Liver (tissue), 9 donors: ENCODE data around the gene GPX3. TPM values are rescaled to one million over a fixed set of nuclear protein-coding genes. Genes with fewer than 3 reads are reported as not detected.

Experiments
- DNase-seq: peaks from one replicate; pipeline ENCODE4 v3.0.0-alpha.2; 2017; ENCODE audit warnings: low spot score
- H3K27ac ChIP-seq, 2 donors: one replicate each; pipeline ENCODE4 v1.7.0; 2013; ENCODE audit warnings: inconsistent platforms in 2 of 2, low read length in 2 of 2, control low read depth in 1 of 2, low read depth in 1 of 2, mild to moderate bottlenecking in 1 of 2
- H3K27me3 ChIP-seq, 4 donors: one replicate each; pipeline versions ENCODE4 v1.6.1 to v1.7.0; 2013; ENCODE audit warnings: low read length in 3 of 4, inconsistent platforms in 1 of 4, mild to moderate bottlenecking in 1 of 4, moderate library complexity in 1 of 4; ENCODE audit not compliant: control insufficient read depth in 4 of 4, insufficient read depth in 4 of 4
- H3K36me3 ChIP-seq, 4 donors: one replicate each; pipeline versions ENCODE4 v1.6.1 to v1.7.0; 2013; ENCODE audit warnings: low read length in 3 of 4, mild to moderate bottlenecking in 3 of 4, low read depth in 1 of 4, moderate library complexity in 1 of 4; ENCODE audit not compliant: control insufficient read depth in 4 of 4, insufficient read depth in 3 of 4
- H3K4me1 ChIP-seq, 4 donors: one replicate each; pipeline versions ENCODE4 v1.6.1 to v1.7.0; 2013; ENCODE audit warnings: low read length in 3 of 4, mild to moderate bottlenecking in 3 of 4, moderate library complexity in 1 of 4; ENCODE audit not compliant: control insufficient read depth in 4 of 4, insufficient read depth in 4 of 4
- H3K4me3 ChIP-seq, 3 donors: one replicate each; pipeline versions ENCODE4 v1.6.1 to v1.7.0; 2013; ENCODE audit warnings: low read length in 3 of 3, control low read depth in 1 of 3, low read depth in 1 of 3, mild to moderate bottlenecking in 1 of 3
- H3K9ac ChIP-seq, 2 donors: one replicate each; pipeline ENCODE4 v1.7.0; 2013; ENCODE audit warnings: low read length in 2 of 2, mild to moderate bottlenecking in 2 of 2, moderate library complexity in 2 of 2, control low read depth in 1 of 2, low read depth in 1 of 2
- H3K9me3 ChIP-seq, 4 donors: one replicate each; pipeline versions ENCODE4 v1.6.1 to v1.7.0; 2013; ENCODE audit warnings: low read length in 3 of 4; ENCODE audit not compliant: control insufficient read depth in 4 of 4
- ATF3 ChIP-seq: IDR thresholded peaks from 2 replicates; pipeline ENCODE4 v1.6.1; 2016; ENCODE audit warnings: antibody characterized with exemption
- CTCF ChIP-seq: fragments of 150-350 bp; IDR thresholded peaks from 2 replicates; pipeline ENCODE4 v1.5.1; 2017; ENCODE audit warnings: improper control_type of control experiment, low read depth, low read length; ENCODE audit not compliant: missing input control
- EGR1 ChIP-seq, 2 donors: IDR thresholded peaks; 2 replicates each; pipeline ENCODE4 v1.6.1; 2016 to 2018; ENCODE audit warnings: antibody characterized with exemption in 2 of 2, low read depth in 2 of 2
- FOXA1 ChIP-seq: IDR thresholded peaks from 2 replicates; pipeline ENCODE4 v1.6.1; 2016; ENCODE audit warnings: antibody characterized with exemption
- FOXA2 ChIP-seq: IDR thresholded peaks from 2 replicates; pipeline ENCODE4 v1.6.1; 2016; ENCODE audit warnings: antibody characterized with exemption
- GABPA ChIP-seq, 2 donors: IDR thresholded peaks in 1 of 2; conservative IDR thresholded peaks in 1 of 2; 2 replicates each; pipeline ENCODE4 v1.6.1; 2016; ENCODE audit warnings: antibody characterized with exemption in 2 of 2, mild to moderate bottlenecking in 1 of 2, moderate library complexity in 1 of 2
- HNF4A ChIP-seq, 2 donors: conservative IDR thresholded peaks; 2 replicates each; pipeline ENCODE4 v1.6.1; 2016; ENCODE audit warnings: antibody characterized with exemption in 2 of 2, mild to moderate bottlenecking in 2 of 2
- HNF4G ChIP-seq: IDR thresholded peaks from 2 replicates; pipeline ENCODE4 v1.6.1; 2016; ENCODE audit warnings: antibody characterized with exemption
- JUND ChIP-seq, 2 donors: IDR thresholded peaks; 2 replicates each; pipeline ENCODE4 v1.6.1; 2016; ENCODE audit warnings: antibody characterized with exemption in 2 of 2
- MAX ChIP-seq: IDR thresholded peaks from 2 replicates; pipeline ENCODE4 v1.6.1; 2016; ENCODE audit warnings: antibody characterized with exemption
- NR2F2 ChIP-seq: IDR thresholded peaks from 2 replicates; pipeline ENCODE4 v1.6.1; 2016; ENCODE audit warnings: antibody characterized with exemption
- RAD21 ChIP-seq, 2 donors: IDR thresholded peaks; 2 replicates each; pipeline ENCODE4 v1.6.1; 2016; ENCODE audit warnings: antibody characterized with exemption in 2 of 2, mild to moderate bottlenecking in 2 of 2
- REST ChIP-seq: IDR thresholded peaks from 2 replicates; pipeline ENCODE4 v1.6.1; 2016; ENCODE audit warnings: antibody characterized with exemption, mild to moderate bottlenecking
- RXRA ChIP-seq, 2 donors: IDR thresholded peaks; 2 replicates each; pipeline ENCODE4 v1.6.1; 2017 to 2018; ENCODE audit warnings: antibody characterized with exemption in 2 of 2, mild to moderate bottlenecking in 1 of 2
- SP1 ChIP-seq: IDR thresholded peaks from 2 replicates; pipeline ENCODE4 v1.6.1; 2018; ENCODE audit warnings: antibody characterized with exemption, mild to moderate bottlenecking
- TAF1 ChIP-seq: conservative IDR thresholded peaks from 2 replicates; pipeline ENCODE4 v1.6.1; 2016; ENCODE audit warnings: antibody characterized with exemption, mild to moderate bottlenecking
- YY1 ChIP-seq: IDR thresholded peaks from 2 replicates; pipeline ENCODE4 v1.6.1; 2016; ENCODE audit warnings: antibody characterized with exemption, mild to moderate bottlenecking
- ZBTB33 ChIP-seq: IDR thresholded peaks from 2 replicates; pipeline ENCODE4 v1.6.1; 2016; ENCODE audit warnings: antibody characterized with exemption
- WGBS: extraction: QIAGEN DNeasy Blood & Tissue Kit; methylation state at CpG from one replicate; pipeline ENCODE4 v1.1.7; 2013; 5-methylcytosine and 5-hydroxymethylcytosine counted together
- polyA plus RNA-seq, 2 donors: library from polyadenylated mRNA; stranded (reverse) in 1 of 2; unstranded in 1 of 2; fragments of 200-250 nt in 1 of 2; fragments of >200 nt in 1 of 2; fragmentation: Nextera tagmentation in 1 of 2; extraction: Ambion mirVana in 1 of 2; gene quantifications; one replicate each; pipeline versions ENCODE4 v1.2.1 to v1.2.3, GENCODE V29; 2013 to 2015
- total RNA-seq, 2 donors: library from RNA; depleted of rRNA; stranded (reverse); fragments of >200 nt; gene quantifications; one replicate each; pipeline ENCODE4 v1.2.3, GENCODE V29; 2014
- donor health status: healthy.
- donor health status: healthy.
- donor health status: healthy.
- donor health status: healthy.
- donor health status: healthy.

The GPX3 gene
- total and polyA plus RNA-seq, 4 donors: 72.9 to 878 (median 237) TPM

- TF ChIP-seq REST: no peak
- no peak for TF ChIP-seq YY1
- no peak for TF ChIP-seq JUND (IDR thresholded peaks at IDR 0.05)
- no peak for TF ChIP-seq FOXA2
- no peak for TF ChIP-seq ZBTB33
Measured at GRCh38 chr5:151070449-151070848, 50.1 kb downstream of the GPX3 start (continued).

- 99% methylated on average over 4 of the region's 4 CpGs for WGBS
- no peaks in the 10 kb centered on the region for H3K27me3 ChIP-seq
- H3K9me3 ChIP-seq: no peaks in the 10 kb centered on the region
- no peak for DNase-seq
- peaks cover 12 to 40% (median 23%) of the 10 kb centered on the region in 4 donors for H3K4me1 ChIP-seq
- no peak for TF ChIP-seq ATF3
- no peak for TF ChIP-seq TAF1
- no peak for TF ChIP-seq GABPA (IDR thresholded peaks at IDR 0.05 in 1 of 2, conservative IDR thresholded peaks at IDR 0.05 in 1 of 2)
- no peak for TF ChIP-seq HNF4G
- TF ChIP-seq SP1: no peak
- no peak for TF ChIP-seq HNF4A (conservative IDR thresholded peaks at IDR 0.05)
- TF ChIP-seq REST: no peak
- no peak for TF ChIP-seq JUND (IDR thresholded peaks at IDR 0.05)
- TF ChIP-seq FOXA1: no peak
- no peak for TF ChIP-seq RAD21 (IDR thresholded peaks at IDR 0.05)
- TF ChIP-seq ZBTB33: no peak
- no peak for TF ChIP-seq RXRA (IDR thresholded peaks at IDR 0.05)
- no peak for TF ChIP-seq MAX
- no peak for TF ChIP-seq NR2F2
- TF ChIP-seq EGR1 (IDR thresholded peaks at IDR 0.05; ENCODE audit: low read depth in 2 of 2): no peak
- no peak for TF ChIP-seq YY1
- TF ChIP-seq FOXA2: no peak
- TF ChIP-seq CTCF: no peak
- peaks cover 0 to 11% (median 6%) of the 10 kb centered on the region in 4 donors for H3K36me3 ChIP-seq
- no peak overlapping the region for H3K9ac ChIP-seq
- no peak overlapping the region for H3K27ac ChIP-seq
- no peak overlapping the region for H3K4me3 ChIP-seq
Measured at GRCh38 chr5:151071021-151071420, 50.6 kb downstream of the GPX3 start.
